ENCODE measurements around the gene FAM53B. TPM values are rescaled to one million over a fixed set of nuclear protein-coding genes. Genes with fewer than 3 reads are reported as not detected.

FAM53B gene
- total and polyA plus RNA-seq, 12 donors: 11.6 to 42.9 (median 29.1) TPM

DNA sequence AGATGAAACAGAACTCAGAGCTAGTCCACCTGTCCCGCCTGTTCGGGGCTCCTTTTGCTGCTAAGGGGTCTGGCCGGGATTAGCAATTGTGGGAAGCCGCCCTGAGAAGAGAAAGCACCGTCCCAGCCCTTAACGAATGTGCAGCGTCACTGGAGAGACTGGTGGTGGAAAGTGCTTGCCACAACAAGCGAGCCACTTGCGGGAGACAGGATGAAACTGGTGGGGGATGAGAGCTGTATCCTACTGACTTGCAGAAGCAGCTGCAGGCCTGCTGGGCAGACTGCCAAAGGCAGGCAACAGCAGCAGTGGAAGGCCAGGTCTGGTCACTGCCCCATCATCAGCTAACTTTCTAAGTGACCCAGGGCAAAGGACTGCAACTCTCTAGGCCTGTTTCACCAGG lies 95.4 kb downstream of the FAM53B start:
- H3K27me3 ChIP-seq: no peaks in the 10 kb centered on the region
- peaks cover 76 to 100% (median 99%) of the 10 kb centered on the region in 9 donors for H3K4me1 ChIP-seq
- no peaks in the 10 kb centered on the region for H3K9me3 ChIP-seq
- peaks cover 0 to 5% (median 0%) of the 10 kb centered on the region in 9 donors for H3K36me3 ChIP-seq
- peak overlapping the region; percentile 46 to 91 (median 78) for H3K27ac ChIP-seq
- ATAC-seq: peak; percentile 39 to 72 (median 60)
- TF ChIP-seq CTCF (IDR thresholded peaks at IDR 0.05): no peak
- WGBS, 2 donors: 32 to 35% methylated on average over 9 of the region's 9 CpGs
- intact Hi-C loops (cut with DNase I): loop anchor here in 7 of 10 donors (2.0 to 5.0 kb wide), 4 partner anchors 54 to 94 kb away; partner anchors contain the start of gene FAM53B (in 3 of the 7)
- no peak overlapping the region for H3K4me3 ChIP-seq
- peak; percentile 76 to 82 for DNase-seq

- H3K27me3 ChIP-seq: no peaks in the 10 kb centered on the region
- peak overlapping the region in 1 of 10 donors; percentile 2 for H3K4me3 ChIP-seq
- WGBS, 2 donors: 52 to 65% methylated on average over 7 of the region's 7 CpGs
- H3K27ac ChIP-seq: peak overlapping the region; percentile 46 to 91 (median 78)
- H3K36me3 ChIP-seq: peaks cover 0 to 5% (median 0%) of the 10 kb centered on the region in 9 donors
- ATAC-seq: no peak
- no peak for TF ChIP-seq CTCF (IDR thresholded peaks at IDR 0.05)
- intact Hi-C loops (cut with DNase I): loop anchor here in 7 of 10 donors (2.0 to 5.0 kb wide), 4 partner anchors 54 to 94 kb away; partner anchors contain the start of gene FAM53B (in 3 of the 7)
- no peak for DNase-seq
- no peaks in the 10 kb centered on the region for H3K9me3 ChIP-seq
- peaks cover 76 to 100% (median 99%) of the 10 kb centered on the region in 9 donors for H3K4me1 ChIP-seq
Measured at GRCh38 chr10:124648131-124648475, 96.1 kb downstream of the FAM53B start.

GRCh38 chr10:124647421-124648130 lies 96.6 kb downstream of the FAM53B start:
- 57 to 67% methylated on average over 9 of the region's 9 CpGs for WGBS, 2 donors
- intact Hi-C loops (cut with DNase I): loop anchor here in 7 of 10 donors (2.0 to 5.0 kb wide), 4 partner anchors 55 to 95 kb away; partner anchors contain the start of gene FAM53B (in 3 of the 7)
- H3K9me3 ChIP-seq: no peaks in the 10 kb centered on the region

More at GRCh38 chr10:124647421-124648130, 96.6 kb downstream of the FAM53B start:
- ATAC-seq (peak in 7 of 8 donors; percentile 25 to 76 (median 55)), DNase-seq (peak; percentile 64 to 65)
- H3K27me3 ChIP-seq: no peaks in the 10 kb centered on the region
- peak overlapping the region; percentile 46 to 91 (median 78) for H3K27ac ChIP-seq
- H3K4me3 ChIP-seq: no peak overlapping the region
- peaks cover 0 to 5% (median 0%) of the 10 kb centered on the region in 9 donors for H3K36me3 ChIP-seq
- peaks cover 72 to 100% (median 99%) of the 10 kb centered on the region in 9 donors for H3K4me1 ChIP-seq
- TF ChIP-seq CTCF (IDR thresholded peaks at IDR 0.05): peak in 6 of 9 donors; percentile 16 to 52 (median 32)
